CD4-positive, alpha-beta T cell (primary cell): ENCODE measurements around the gene VEPH1. TPM values are rescaled to one million over a fixed set of nuclear protein-coding genes. Genes with fewer than 3 reads are reported as not detected.

Experiments used
- ATAC-seq: fragments of 200-7000 bp; cut with Tn5 transposase; one replicate; pipeline ENCODE4 v1.10.0; 2022; ENCODE audit warnings: mild to moderate bottlenecking; ENCODE audit not compliant: poor library complexity
- CTCF ChIA-PET: fragments of 350-600 bp; sonication (Branson Sonifier 250); formaldehyde crosslinking; loops from one replicate; lab custom pipeline; 2021; ENCODE audit warnings: antibody characterized with exemption, inconsistent platforms; lab: Charles Lee
- POLR2A ChIA-PET: fragments of 350-600 bp; sonication (Branson Sonifier 250); formaldehyde crosslinking; loops from one replicate; lab custom pipeline; 2021; ENCODE audit warnings: antibody characterized with exemption, inconsistent platforms; lab: Charles Lee
- DNase-seq, 14 experiments: peaks; one replicate each; pipeline ENCODE4 v3.0.0-alpha.2; 2013 to 2020; ENCODE audit warnings: mixed read lengths in 2 of 14
- H3K27ac ChIP-seq, 2 donors: one replicate each; pipeline versions ENCODE4 v1.5.1 to v1.7.0; 2013; ENCODE audit warnings: low read length in 2 of 2, low read depth in 1 of 2, mild to moderate bottlenecking in 1 of 2
- H3K27me3 ChIP-seq, 2 experiments: 1 replicate in 1 of 2; 2 replicates in 1 of 2; pipeline versions ENCODE4 v1.6.1 to v1.7.0; 2013; ENCODE audit warnings: low read length in 2 of 2, control low read depth in 1 of 2, mild to moderate bottlenecking in 1 of 2, moderate library complexity in 1 of 2; ENCODE audit not compliant: insufficient read depth in 2 of 2, control insufficient read depth in 1 of 2
- H3K36me3 ChIP-seq: one replicate; pipeline ENCODE4 v1.6.1; 2013; ENCODE audit warnings: low read length, control low read depth; ENCODE audit not compliant: insufficient read depth
- H3K4me1 ChIP-seq: one replicate; pipeline ENCODE4 v1.6.1; 2013; ENCODE audit warnings: low read length, control low read depth; ENCODE audit not compliant: insufficient read depth
- H3K4me3 ChIP-seq: one replicate; pipeline ENCODE4 v1.5.1; 2013; ENCODE audit warnings: mild to moderate bottlenecking, low read length, moderate library complexity
- H3K9me3 ChIP-seq, 2 experiments: 1 replicate in 1 of 2; 2 replicates in 1 of 2; pipeline versions ENCODE4 v1.6.1 to v1.7.0; 2013; ENCODE audit warnings: low read length in 2 of 2, mild to moderate bottlenecking in 2 of 2, control low read depth in 1 of 2, moderate library complexity in 1 of 2; ENCODE audit not compliant: control insufficient read depth in 1 of 2, insufficient read depth in 1 of 2
- H3K27ac Mint-ChIP-seq: one replicate; pipeline ENCODE4 v1.8.0; 2020; ENCODE audit warnings: mixed read lengths
- H3K27me3 Mint-ChIP-seq: one replicate; pipeline ENCODE4 v1.8.0; 2021; ENCODE audit warnings: mixed read lengths
- H3K36me3 Mint-ChIP-seq: one replicate; pipeline ENCODE4 v1.8.0; 2021; ENCODE audit warnings: low read depth, mixed read lengths
- H3K4me1 Mint-ChIP-seq: one replicate; pipeline ENCODE4 v1.8.0; 2021; ENCODE audit warnings: low read depth, mixed read lengths
- H3K4me3 Mint-ChIP-seq: one replicate; pipeline ENCODE4 v1.8.0; 2020; ENCODE audit warnings: mild to moderate bottlenecking, mixed read lengths
- H3K9me3 Mint-ChIP-seq: one replicate; pipeline ENCODE4 v1.8.0; 2020; ENCODE audit warnings: mixed read lengths
- CTCF ChIP-seq: fragments of 200-600 bp; IDR thresholded peaks from one replicate; pipeline ENCODE4 v1.8.0; 2022; ENCODE audit warnings: antibody characterized with exemption, mild to moderate bottlenecking
- intact Hi-C, 2 experiments: fragments of 100-400 bp; cut with DNase I in 1 of 2; cut with micrococcal nuclease in 1 of 2; formaldehyde crosslinking; loops; one replicate each; pipeline versions ENCODE4 v1.15.1 to v1.9.0; 2023 to 2025; cut with DNase I, micrococcal nuclease
- total RNA-seq, 174 experiments: library from RNA in 2 of 174; stranded (reverse) in 2 of 174; gene quantifications; one replicate each; pipeline ENCODE4 v1.2.3 and lab custom pipeline; 2021 to 2026

VEPH1 gene
- total RNA-seq, 2 experiments from 2014 or later, result not detected

GRCh38 chr3:157257101-157257500 lies 246.1 kb downstream of the VEPH1 start:
- no peaks in the 10 kb centered on the region for H3K9me3 ChIP-seq
- Mint-ChIP-seq H3K4me3 (no peak overlapping the region), H3K27ac (no peak overlapping the region), H3K4me1 (no peaks in the 10 kb centered on the region), H3K36me3 (no peaks in the 10 kb centered on the region), H3K27me3 (no peaks in the 10 kb centered on the region), H3K9me3 (no peaks in the 10 kb centered on the region)
- no peak for ATAC-seq
- H3K4me3 ChIP-seq, result no peak overlapping the region
- no peaks in the 10 kb centered on the region for H3K4me1 ChIP-seq
- H3K27me3 ChIP-seq, result no peaks in the 10 kb centered on the region
- DNase-seq, result no peak
- H3K36me3 ChIP-seq, result no peaks in the 10 kb centered on the region
- POLR2A ChIA-PET, result no interaction called here
- no peak for TF ChIP-seq CTCF
- intact Hi-C loops, result no loop called here
- no peak overlapping the region for H3K27ac ChIP-seq
- CTCF ChIA-PET, result interaction anchor here (0.7 kb wide), 1 partner anchor 361 kb away, joined by 3 read pairs; no protein-coding TSS in a partner anchor

- CTCF ChIA-PET, result no interaction called here
- H3K36me3 ChIP-seq, result no peaks in the 10 kb centered on the region
- H3K9me3 Mint-ChIP-seq, result no peaks in the 10 kb centered on the region
These were observed 247.4 kb downstream of the VEPH1 start for GRCh38 chr3:157255797-157256196.

GRCh38 chr3:157251685-157252084 lies 251.5 kb downstream of the VEPH1 start:
- H3K4me3 ChIP-seq, result no peak overlapping the region
- TF ChIP-seq CTCF, result no peak
- H3K4me1 Mint-ChIP-seq, result peaks cover 8% of the 10 kb centered on the region
- H3K27ac ChIP-seq, result no peak overlapping the region
- no peaks in the 10 kb centered on the region for H3K36me3 ChIP-seq
- H3K4me1 ChIP-seq, result no peaks in the 10 kb centered on the region
- no peaks in the 10 kb centered on the region for H3K27me3 Mint-ChIP-seq
- no peaks in the 10 kb centered on the region for H3K9me3 Mint-ChIP-seq
- no peak for ATAC-seq
- ChIA-PET POLR2A (no interaction called here), CTCF (no interaction called here)
- no peak overlapping the region for H3K4me3 Mint-ChIP-seq
- H3K9me3 ChIP-seq, result no peaks in the 10 kb centered on the region
- no peak overlapping the region for H3K27ac Mint-ChIP-seq
- no peak for DNase-seq
- H3K36me3 Mint-ChIP-seq, result no peaks in the 10 kb centered on the region
- intact Hi-C loops, result no loop called here
- H3K27me3 ChIP-seq, result no peaks in the 10 kb centered on the region

More at GRCh38 chr3:157255797-157256196, 247.4 kb downstream of the VEPH1 start:
- H3K9me3 ChIP-seq, result no peaks in the 10 kb centered on the region
- intact Hi-C loops, result no loop called here
- H3K4me3 ChIP-seq, result no peak overlapping the region
- no peak overlapping the region for H3K4me3 Mint-ChIP-seq
- no peak overlapping the region for H3K27ac Mint-ChIP-seq
- no peaks in the 10 kb centered on the region for H3K4me1 Mint-ChIP-seq
- TF ChIP-seq CTCF, result no peak
- DNase-seq, result no peak
- no peaks in the 10 kb centered on the region for H3K27me3 Mint-ChIP-seq
- no peaks in the 10 kb centered on the region for H3K36me3 Mint-ChIP-seq
- no peak for ATAC-seq
- H3K27ac ChIP-seq, result no peak overlapping the region
- H3K4me1 ChIP-seq, result no peaks in the 10 kb centered on the region
- POLR2A ChIA-PET, result no interaction called here
- no peaks in the 10 kb centered on the region for H3K27me3 ChIP-seq
